WERI-Rb-1 (cell line): ENCODE data around the gene TRERF1.

Experiments
- DNase-seq: peaks from one replicate; pipeline ENCODE4 v3.0.0-alpha.2; 2020
- H3K27ac ChIP-seq: fragments of 250-450 bp; sonication (Bioruptor Pico); 2 replicates; pipeline ENCODE4 v1.5.1; 2020; ENCODE audit warnings: mild to moderate bottlenecking, moderate library complexity
- H3K27me3 ChIP-seq: fragments of 250-450 bp; sonication (Bioruptor Pico); 2 replicates; pipeline ENCODE4 v1.5.1; 2021; ENCODE audit warnings: mild to moderate bottlenecking, low read depth, moderate library complexity; ENCODE audit not compliant: insufficient read depth, severe bottlenecking
- H3K36me3 ChIP-seq: fragments of 250-450 bp; sonication (Bioruptor Pico); 2 replicates; pipeline ENCODE4 v1.5.1; 2020; ENCODE audit warnings: mild to moderate bottlenecking, moderate library complexity
- H3K4me3 ChIP-seq: 2 replicates; pipeline ENCODE4 v1.5.1; 2011; ENCODE audit warnings: low read depth, mild to moderate bottlenecking, control low read depth, low read length
- H3K9me3 ChIP-seq: fragments of 250-450 bp; sonication (Bioruptor Pico); 2 replicates; pipeline ENCODE4 v1.5.1; 2021; ENCODE audit warnings: mild to moderate bottlenecking, moderate library complexity; ENCODE audit not compliant: severe bottlenecking
- CTCF ChIP-seq: IDR thresholded peaks from 2 replicates; pipeline ENCODE4 v1.5.1; 2011; ENCODE audit warnings: low read depth, mild to moderate bottlenecking, control low read depth, inconsistent platforms, low read length

The TRERF1 gene

DNA sequence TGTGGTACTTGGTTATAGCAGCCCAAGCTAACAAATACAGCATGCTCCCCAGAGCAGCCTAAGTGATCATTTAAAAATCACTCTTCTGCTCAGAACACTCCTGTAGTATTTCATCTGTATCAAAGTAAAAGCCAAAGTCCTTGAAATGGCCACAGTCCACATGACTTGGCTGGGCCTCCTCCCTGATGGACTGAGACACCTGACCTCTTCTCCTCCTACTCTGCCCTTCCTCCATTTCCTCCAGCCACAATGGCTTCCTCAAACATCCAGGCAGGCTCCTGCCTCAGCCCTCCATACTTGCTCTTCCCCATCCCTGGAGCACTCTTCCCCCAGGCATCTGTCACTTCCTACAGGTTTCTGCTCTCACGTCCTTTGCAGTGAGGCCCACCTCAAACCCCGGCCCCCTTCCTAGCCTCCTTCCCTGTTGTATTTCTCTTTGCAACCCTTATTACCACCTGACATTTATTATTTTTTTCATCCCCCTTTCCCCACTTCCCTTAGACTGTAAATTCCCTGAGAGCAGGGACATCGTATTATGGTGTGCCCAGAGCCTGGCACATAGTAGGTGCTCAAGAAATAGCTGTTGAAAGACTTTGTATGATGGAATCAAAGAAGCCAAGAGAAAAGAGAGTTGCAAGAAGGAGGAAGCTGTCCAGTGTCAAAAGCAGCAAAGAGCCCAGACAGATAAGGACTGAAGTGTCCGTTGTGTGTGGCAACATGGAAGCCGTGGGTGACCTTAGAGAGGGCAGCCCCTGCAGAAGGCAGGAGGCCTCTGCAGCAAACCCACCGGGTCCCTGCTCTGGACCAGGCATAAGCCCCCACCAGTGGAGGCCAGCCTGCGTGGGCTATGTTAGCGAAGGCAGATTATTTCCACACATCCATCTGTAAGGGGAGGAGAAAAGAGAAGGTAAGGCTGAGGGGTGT is 87.5 kb downstream of the TRERF1 start:
- H3K4me3 ChIP-seq = no peak overlapping the region
- no peaks in the 10 kb centered on the region for H3K9me3 ChIP-seq
- no peak for TF ChIP-seq CTCF
- no peak for DNase-seq
- H3K36me3 ChIP-seq = peaks cover 2% of the 10 kb centered on the region
- no peak overlapping the region for H3K27ac ChIP-seq
- H3K27me3 ChIP-seq = no peaks in the 10 kb centered on the region

- no peak overlapping the region for H3K27ac ChIP-seq
- peaks cover 2% of the 10 kb centered on the region for H3K36me3 ChIP-seq
- no peak for TF ChIP-seq CTCF
These were observed 90.7 kb downstream of the TRERF1 start for GRCh38 chr6:42361036-42361435.

DNA sequence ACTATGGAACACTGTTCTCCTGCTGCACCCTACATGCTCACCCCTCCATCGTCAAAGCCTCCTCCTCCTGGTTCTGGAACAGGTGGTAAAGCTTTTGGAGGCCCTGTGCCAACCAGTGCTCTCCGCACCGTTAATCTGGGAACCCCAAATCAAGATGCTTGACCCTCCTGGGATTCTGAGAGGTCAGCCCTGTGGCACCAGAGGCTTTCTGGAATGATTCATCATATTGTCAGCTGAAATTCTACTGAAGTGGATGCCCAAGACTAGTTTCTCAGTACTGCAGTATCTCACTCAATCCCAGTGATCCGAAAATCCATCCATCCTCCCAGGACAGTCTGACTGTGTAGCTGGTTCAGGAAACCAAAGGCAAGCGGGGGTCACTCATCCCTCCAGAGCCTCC is 92.7 kb downstream of the TRERF1 start:
- Histone ChIP-seq H3K27me3 (no peaks in the 10 kb centered on the region), H3K4me3 (no peak overlapping the region), H3K9me3 (peaks cover 2% of the 10 kb centered on the region), H3K36me3 (peaks cover 2% of the 10 kb centered on the region), H3K27ac (no peak overlapping the region)
- no peak for TF ChIP-seq CTCF
- no peak for DNase-seq

More at GRCh38 chr6:42361036-42361435, 90.7 kb downstream of the TRERF1 start:
- DNase-seq = no peak
- Histone ChIP-seq H3K9me3 (peaks cover 2% of the 10 kb centered on the region), H3K4me3 (no peak overlapping the region), H3K27me3 (no peaks in the 10 kb centered on the region)

GRCh38 chr6:42355416-42355815 is 96.3 kb downstream of the TRERF1 start:
- DNase-seq = no peak
- Histone ChIP-seq H3K9me3 (peaks cover 2% of the 10 kb centered on the region), H3K27me3 (no peaks in the 10 kb centered on the region), H3K36me3 (peaks cover 2% of the 10 kb centered on the region; the same call in 1 of the 2 replicates), H3K27ac (no peak overlapping the region), H3K4me3 (no peak overlapping the region)
- TF ChIP-seq CTCF = no peak

DNA sequence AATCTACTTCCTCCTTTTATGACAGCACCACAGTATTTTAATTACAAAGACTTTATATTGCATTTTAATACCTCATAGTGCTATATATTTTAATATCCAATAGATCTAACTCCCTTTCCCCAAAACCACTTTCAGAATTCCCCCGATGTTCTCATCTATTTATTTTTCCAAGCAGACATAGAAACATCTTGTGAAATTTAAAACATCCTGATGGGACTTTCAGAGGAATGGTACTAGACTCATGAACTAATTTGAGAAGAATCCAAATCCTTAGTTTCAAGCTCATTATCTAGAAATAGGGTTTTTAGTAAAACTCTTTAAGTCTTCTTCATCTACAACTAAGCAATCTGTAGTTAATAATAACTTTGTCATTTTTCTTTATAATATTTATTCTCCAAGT is 97.0 kb downstream of the TRERF1 start:
- no peak for DNase-seq
- no peak for TF ChIP-seq CTCF
- Histone ChIP-seq H3K9me3 (peaks cover 2% of the 10 kb centered on the region), H3K27ac (no peak overlapping the region), H3K27me3 (no peaks in the 10 kb centered on the region), H3K36me3 (no peaks in the 10 kb centered on the region), H3K4me3 (no peak overlapping the region)
